BLaER1 (cell line): ENCODE results near the gene MCF2L2.
"Not testable (repeated sequence)": the region's sequence is repeated elsewhere in the genome, so short reads cannot be mapped to it uniquely, and the experiment has no call there.

ENCODE experiments used
- H3K27ac ChIP-seq: shearing (Covaris generic); formaldehyde crosslinking; 2 replicates; pipeline ENCODE4 v1.8.1; 2022
- H3K27me3 ChIP-seq: shearing (Covaris generic); formaldehyde crosslinking; 2 replicates; pipeline ENCODE4 v1.8.1; 2022
- H3K36me3 ChIP-seq: shearing (Covaris generic); formaldehyde crosslinking; 2 replicates; pipeline ENCODE4 v1.8.1; 2022
- H3K4me1 ChIP-seq: shearing (Covaris generic); formaldehyde crosslinking; 2 replicates; pipeline ENCODE4 v1.8.1; 2022
- H3K4me2 ChIP-seq: shearing (Covaris generic); formaldehyde crosslinking; 2 replicates; pipeline ENCODE4 v1.8.1; 2022
- H3K4me3 ChIP-seq: shearing (Covaris generic); formaldehyde crosslinking; 2 replicates; pipeline ENCODE4 v1.8.1; 2022
- H3K9ac ChIP-seq: shearing (Covaris generic); formaldehyde crosslinking; 2 replicates; pipeline ENCODE4 v1.8.1; 2022
- H3K9me3 ChIP-seq: shearing (Covaris generic); formaldehyde crosslinking; 2 replicates; pipeline ENCODE4 v1.8.1; 2022
- H4K20me1 ChIP-seq: shearing (Covaris generic); formaldehyde crosslinking; 2 replicates; pipeline ENCODE4 v1.8.1; 2022
- Cebpa-rat ChIP-seq: shearing (Covaris generic); IDR thresholded peaks from 2 replicates; pipeline ENCODE4 v1.8.1; 2022

Gene MCF2L2

DNA sequence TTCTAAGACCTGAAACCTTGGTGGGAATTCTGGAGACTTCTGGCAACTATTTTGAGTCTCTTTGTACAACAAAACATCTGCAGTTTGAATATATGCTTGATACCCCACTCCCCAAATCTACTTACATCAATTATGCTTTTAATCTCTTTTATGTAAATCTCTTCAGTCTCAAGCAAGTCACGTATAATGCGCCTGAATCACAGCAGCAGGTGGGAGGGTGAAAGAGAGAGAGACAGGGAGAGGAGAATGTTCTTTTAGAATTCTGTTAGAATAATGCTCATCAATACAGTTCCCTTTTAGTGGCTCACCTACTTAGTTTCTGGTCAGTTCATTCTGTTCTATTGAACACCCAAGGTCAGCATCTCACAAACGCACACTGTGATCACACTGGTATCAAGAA, 197.6 kb downstream of the MCF2L2 start:
- Histone ChIP-seq H3K27ac (no peak overlapping the region), H3K4me3 (no peak overlapping the region), H3K4me1 (peaks cover 9% of the 10 kb centered on the region), H3K9ac (no peak overlapping the region), H3K36me3 (no peaks in the 10 kb centered on the region), H3K27me3 (no peaks in the 10 kb centered on the region), H3K9me3 (no peaks in the 10 kb centered on the region), H3K4me2 (no peak overlapping the region), H4K20me1 (no peaks in the 10 kb centered on the region)
- TF ChIP-seq Cebpa-rat: no peak

DNA sequence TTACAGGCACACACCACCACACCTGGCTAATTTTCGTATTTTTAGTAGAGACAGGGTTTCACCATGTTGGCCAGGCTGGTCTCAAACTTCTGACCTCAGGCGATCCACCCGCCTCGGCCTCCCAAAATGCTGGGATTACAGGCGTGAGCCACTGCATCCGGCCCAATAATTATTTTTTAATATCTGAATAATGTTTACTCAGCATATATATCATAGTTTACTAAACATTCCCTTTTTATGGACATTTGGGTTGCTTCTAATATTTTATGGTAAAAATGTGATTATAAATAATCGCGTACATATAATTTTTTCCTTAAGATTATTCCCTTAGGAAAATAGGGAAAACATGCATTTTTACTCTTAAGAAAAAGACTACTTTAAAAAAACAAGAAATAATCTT, 198.2 kb downstream of the MCF2L2 start:
- not testable (repeated sequence) for H3K9me3 ChIP-seq, H3K4me1 ChIP-seq, H4K20me1 ChIP-seq, H3K4me3 ChIP-seq, H3K27me3 ChIP-seq, H3K4me2 ChIP-seq, H3K9ac ChIP-seq, H3K27ac ChIP-seq, H3K36me3 ChIP-seq

DNA sequence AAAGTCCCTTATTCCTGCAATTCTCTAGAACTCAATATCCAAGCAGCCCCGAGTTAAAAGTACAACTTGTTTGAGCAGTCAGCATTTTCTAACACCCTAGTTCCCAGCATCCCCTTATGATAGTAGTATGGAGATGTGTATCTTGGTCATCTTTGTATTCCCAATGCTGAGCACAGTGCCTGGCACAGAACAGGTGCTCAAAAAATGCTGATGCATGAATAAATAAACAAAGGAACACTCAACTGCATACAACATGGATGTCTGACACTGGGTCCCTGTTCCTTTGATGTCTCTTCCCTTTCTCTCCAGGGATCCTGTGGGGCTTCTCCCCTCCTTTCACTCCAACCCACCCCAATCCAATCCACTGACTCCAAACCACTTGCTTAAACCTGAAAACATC, 199.2 kb downstream of the MCF2L2 start:
- Histone ChIP-seq H3K27me3 (no peaks in the 10 kb centered on the region), H3K36me3 (no peaks in the 10 kb centered on the region), H3K27ac (no peak overlapping the region), H3K9me3 (no peaks in the 10 kb centered on the region), H3K4me3 (no peak overlapping the region), H3K9ac (no peak overlapping the region), H4K20me1 (no peaks in the 10 kb centered on the region), H3K4me1 (peaks cover 13% of the 10 kb centered on the region), H3K4me2 (no peak overlapping the region)
- no peak for TF ChIP-seq Cebpa-rat

DNA sequence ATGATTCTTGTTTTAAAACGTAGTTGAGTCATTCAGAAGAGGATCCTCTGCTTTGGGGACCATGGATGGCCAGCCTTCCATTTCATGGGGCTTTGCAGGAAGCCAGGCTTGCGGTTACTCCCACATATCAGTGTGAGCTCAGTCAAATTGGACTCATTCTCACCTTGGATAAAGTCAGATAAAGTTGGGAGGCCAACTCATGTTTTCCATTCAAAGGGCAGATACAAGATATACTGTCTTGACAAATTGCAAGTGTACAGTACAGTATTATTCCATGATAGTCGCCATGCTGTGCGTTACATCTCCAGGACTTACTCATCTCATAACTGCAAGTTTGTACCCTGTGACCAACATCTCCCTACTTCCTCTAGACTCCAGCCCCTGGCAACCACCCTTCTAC, 200.8 kb downstream of the MCF2L2 start:
- Histone ChIP-seq H3K27ac (no peak overlapping the region), H3K9me3 (no peaks in the 10 kb centered on the region), H3K27me3 (no peaks in the 10 kb centered on the region), H3K4me1 (0 out of 2 replicates have a peak, but pooled peaks cover 6% of the 10 kb centered on the region), H3K4me3 (no peak overlapping the region), H3K9ac (no peak overlapping the region), H4K20me1 (no peaks in the 10 kb centered on the region), H3K4me2 (no peak overlapping the region), H3K36me3 (no peaks in the 10 kb centered on the region)
- TF ChIP-seq Cebpa-rat: no peak

DNA sequence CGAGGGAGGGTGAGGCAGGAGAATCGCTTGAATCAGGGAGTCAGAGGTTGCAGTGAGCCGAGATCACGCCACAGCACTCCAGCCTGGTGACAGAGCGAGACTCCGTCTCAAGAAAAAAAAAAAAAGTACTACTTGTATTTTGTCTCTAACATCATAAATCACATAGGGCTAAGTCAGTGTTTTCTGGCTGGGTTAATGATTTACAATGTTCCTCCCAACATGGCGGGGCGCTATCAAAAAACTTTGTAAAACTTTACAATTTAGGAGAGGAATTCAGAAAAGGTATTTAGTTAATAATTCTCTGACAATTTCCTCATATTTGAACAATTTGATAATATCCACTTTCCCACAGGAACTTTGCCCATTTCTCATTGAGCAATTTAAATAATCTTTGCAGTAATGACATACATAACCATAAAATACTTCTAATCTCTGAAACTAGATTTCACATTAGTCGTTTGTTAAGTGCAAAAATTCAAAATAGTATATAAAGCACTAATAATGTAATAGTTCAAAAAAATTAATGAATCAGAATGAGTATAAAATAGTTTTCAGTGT, 202.0 kb downstream of the MCF2L2 start:
- no peak overlapping the region for H3K4me2 ChIP-seq
- H3K27me3 ChIP-seq: no peaks in the 10 kb centered on the region
- no peak overlapping the region for H3K27ac ChIP-seq
- no peaks in the 10 kb centered on the region for H4K20me1 ChIP-seq
- no peak overlapping the region for H3K4me3 ChIP-seq
- H3K9me3 ChIP-seq: no peaks in the 10 kb centered on the region
- H3K4me1 ChIP-seq: 0 out of 2 replicates have a peak, but pooled peaks cover 6% of the 10 kb centered on the region
- no peak for TF ChIP-seq Cebpa-rat
- H3K9ac ChIP-seq: no peak overlapping the region
- no peaks in the 10 kb centered on the region for H3K36me3 ChIP-seq

DNA sequence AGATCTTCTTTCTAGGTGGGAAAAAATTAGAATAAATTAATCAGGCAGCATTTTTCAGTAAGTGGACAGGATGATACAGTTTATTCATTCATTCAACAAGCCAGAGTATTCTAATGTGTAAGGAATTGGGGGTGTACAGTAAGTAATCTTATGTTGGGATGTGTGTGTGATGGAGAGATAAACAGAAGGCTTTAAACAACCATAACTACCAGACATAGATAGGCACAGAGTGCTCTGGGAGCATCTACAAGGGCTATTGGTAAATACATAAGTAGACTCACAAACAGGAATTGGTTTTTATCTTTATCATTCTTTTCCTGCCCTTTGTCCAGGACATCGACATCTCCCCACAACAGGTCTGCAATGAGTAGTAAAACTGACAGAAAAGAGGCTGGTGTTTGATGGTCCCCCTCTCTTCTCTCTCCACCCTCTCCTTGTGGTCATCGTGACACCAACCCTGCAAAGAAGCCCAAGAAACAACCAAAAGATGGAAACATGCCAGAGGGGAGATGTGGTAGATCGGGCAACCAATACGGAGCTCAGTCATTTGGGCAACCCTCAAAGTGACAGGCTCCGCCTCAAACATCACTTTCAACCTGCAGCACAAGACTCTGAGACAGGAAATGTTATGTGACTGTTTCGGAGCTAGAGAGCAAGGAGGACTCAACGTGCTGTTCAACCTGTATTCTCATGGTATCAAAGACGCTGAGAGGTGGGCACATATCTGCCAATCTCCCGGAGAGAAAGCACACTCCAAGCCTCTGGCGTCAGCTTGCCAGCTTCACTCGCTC, 204.0 kb downstream of the MCF2L2 start:
- no peaks in the 10 kb centered on the region for H4K20me1 ChIP-seq
- no peak overlapping the region for H3K27ac ChIP-seq
- no peak overlapping the region for H3K4me2 ChIP-seq
- H3K9ac ChIP-seq: no peak overlapping the region
- H3K27me3 ChIP-seq: no peaks in the 10 kb centered on the region
- 0 out of 2 replicates have a peak, but pooled peaks cover 6% of the 10 kb centered on the region for H3K4me1 ChIP-seq
- TF ChIP-seq Cebpa-rat: no peak
- no peaks in the 10 kb centered on the region for H3K36me3 ChIP-seq
- no peaks in the 10 kb centered on the region for H3K9me3 ChIP-seq
- no peak overlapping the region for H3K4me3 ChIP-seq

DNA sequence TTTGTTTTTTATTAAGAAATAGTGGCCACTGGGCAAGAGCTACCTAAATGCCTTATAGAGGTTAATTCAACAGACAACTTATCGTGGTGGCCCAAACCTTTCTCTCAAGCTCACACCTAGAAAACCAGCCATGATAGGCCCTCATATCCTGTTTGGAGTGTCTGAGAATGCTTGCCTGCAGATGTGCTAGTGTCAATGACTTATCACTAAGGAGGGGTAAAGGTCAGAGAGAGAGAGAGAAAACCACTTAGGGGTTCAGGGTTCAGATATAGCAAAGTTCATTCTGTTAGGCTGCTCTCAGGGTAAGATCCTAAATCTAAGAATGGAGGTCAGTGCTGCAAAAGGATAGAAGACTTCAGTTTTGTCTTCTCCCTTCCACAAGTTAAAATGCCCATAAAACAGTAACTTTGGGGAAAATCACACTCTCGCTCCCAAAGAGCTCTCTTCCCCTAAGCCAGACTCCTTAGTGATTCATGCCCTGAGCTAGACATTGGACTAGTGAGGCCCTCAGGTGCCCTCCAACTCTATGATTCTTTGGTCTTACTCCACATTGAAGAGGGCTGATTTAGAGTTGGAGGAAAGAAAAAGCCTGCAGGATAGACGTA, 205.7 kb downstream of the MCF2L2 start:
- H3K9me3 ChIP-seq: no peaks in the 10 kb centered on the region
- no peak for TF ChIP-seq Cebpa-rat
- H3K4me2 ChIP-seq: no peak overlapping the region
- no peak overlapping the region for H3K27ac ChIP-seq
- no peak overlapping the region for H3K4me3 ChIP-seq
- no peaks in the 10 kb centered on the region for H3K27me3 ChIP-seq
- 0 out of 2 replicates have a peak, but pooled peaks cover 14% of the 10 kb centered on the region for H3K4me1 ChIP-seq
- H3K36me3 ChIP-seq: no peaks in the 10 kb centered on the region
- H4K20me1 ChIP-seq: no peaks in the 10 kb centered on the region
- H3K9ac ChIP-seq: no peak overlapping the region

DNA sequence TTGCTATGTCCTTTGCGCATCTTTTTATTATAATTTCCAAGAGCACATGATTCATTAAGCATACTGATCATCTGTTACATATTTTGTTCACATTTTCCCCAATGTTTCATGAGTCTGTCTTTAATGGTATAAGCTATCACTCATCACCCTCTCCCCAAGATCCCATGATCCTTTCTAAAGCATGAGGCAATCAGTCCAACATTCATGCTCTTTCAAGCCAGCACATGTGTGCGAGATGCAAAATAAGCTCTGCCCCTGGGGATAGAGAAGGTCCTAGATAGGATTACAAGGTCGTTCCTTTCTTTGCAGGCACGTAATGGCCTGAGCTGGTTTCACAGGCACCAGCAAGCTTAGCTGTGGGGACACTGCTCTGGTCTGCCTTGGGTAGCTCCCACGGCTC, 207.6 kb downstream of the MCF2L2 start:
- no peak overlapping the region for H3K27ac ChIP-seq
- H3K4me3 ChIP-seq: no peak overlapping the region
- no peaks in the 10 kb centered on the region for H3K27me3 ChIP-seq
- TF ChIP-seq Cebpa-rat: no peak
- H3K9me3 ChIP-seq: no peaks in the 10 kb centered on the region
- no peak overlapping the region for H3K4me2 ChIP-seq
- no peak overlapping the region for H3K9ac ChIP-seq
- no peaks in the 10 kb centered on the region for H4K20me1 ChIP-seq
- 0 out of 2 replicates have a peak, but pooled peaks cover 14% of the 10 kb centered on the region for H3K4me1 ChIP-seq
- H3K36me3 ChIP-seq: no peaks in the 10 kb centered on the region; the same call in 1 of the 2 replicates

DNA sequence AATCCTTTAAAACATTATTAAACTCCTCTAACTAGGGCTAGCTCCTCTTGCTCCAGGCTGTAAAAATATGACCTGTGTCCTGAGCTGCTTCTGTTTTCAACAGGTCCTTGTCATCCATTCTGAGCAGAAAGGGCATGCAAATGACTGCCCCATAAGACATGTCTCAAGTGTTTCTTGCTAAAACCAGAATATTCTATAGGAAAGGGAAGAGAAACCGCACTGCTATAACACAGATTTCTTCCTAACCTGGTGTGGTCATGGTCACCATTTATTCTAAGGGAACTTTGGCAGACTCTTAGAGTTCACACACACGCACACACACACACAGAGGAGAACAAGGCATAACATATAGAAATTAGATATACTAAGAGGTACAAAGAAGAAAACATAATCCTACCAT, 209.6 kb downstream of the MCF2L2 start:
- Histone ChIP-seq H3K9ac (no peak overlapping the region), H4K20me1 (no peaks in the 10 kb centered on the region), H3K4me1 (peaks cover 24% of the 10 kb centered on the region), H3K36me3 (no peaks in the 10 kb centered on the region; the same call in 1 of the 2 replicates), H3K27ac (no peak overlapping the region), H3K9me3 (no peaks in the 10 kb centered on the region), H3K27me3 (no peaks in the 10 kb centered on the region), H3K4me2 (peak overlapping the region; percentile 9; the same call in 1 of the 2 replicates), H3K4me3 (no peak overlapping the region)
- no peak for TF ChIP-seq Cebpa-rat
